Glutamatergic neuron (in vitro differentiated cells): ENCODE data around the gene MRTFB. TPM values are rescaled to one million over a fixed set of nuclear protein-coding genes. Genes with fewer than 3 reads are reported as not detected.

Source experiments
- DNase-seq: peaks from one replicate; pipeline ENCODE4 v3.0.0; 2022
- H3K27ac Mint-ChIP-seq: one replicate; pipeline ENCODE4 v1.8.0; 2020; ENCODE audit warnings: mild to moderate bottlenecking, mixed read lengths, inconsistent platforms; ENCODE audit not compliant: unreplicated experiment
- H3K27me3 Mint-ChIP-seq: one replicate; pipeline ENCODE4 v1.8.0; 2020; ENCODE audit warnings: mild to moderate bottlenecking, moderate library complexity, mixed read lengths, inconsistent platforms; ENCODE audit not compliant: unreplicated experiment
- H3K36me3 Mint-ChIP-seq: one replicate; pipeline ENCODE4 v1.8.0; 2020; ENCODE audit warnings: mild to moderate bottlenecking, mixed read lengths, inconsistent platforms; ENCODE audit not compliant: unreplicated experiment
- H3K4me1 Mint-ChIP-seq: one replicate; pipeline ENCODE4 v1.8.0; 2020; ENCODE audit warnings: mild to moderate bottlenecking, low read depth, mixed read lengths, inconsistent platforms; ENCODE audit not compliant: unreplicated experiment
- H3K4me3 Mint-ChIP-seq: one replicate; pipeline ENCODE4 v1.8.0; 2020; ENCODE audit warnings: mild to moderate bottlenecking, mixed read lengths, inconsistent platforms; ENCODE audit not compliant: unreplicated experiment
- H3K9me3 Mint-ChIP-seq: one replicate; pipeline ENCODE4 v1.8.0; 2020; ENCODE audit warnings: mild to moderate bottlenecking, moderate library complexity, mixed read lengths, inconsistent platforms; ENCODE audit not compliant: unreplicated experiment
- total RNA-seq: library from RNA; stranded (reverse); fragmentation: NEBNext Ultra II Directional; extraction: Animal tissue kit (Norgen Biotek cat#: 25700); gene quantifications from one replicate; pipeline ENCODE4 v1.2.1, GENCODE V29; 2021; ENCODE audit not compliant: unreplicated experiment
- TF ChIP-seq, protein P1 (sequence below): fragments of 200-600 bp; sonication (generic); IDR thresholded peaks from one replicate; pipeline ENCODE4 v1.5.0; 2021; ENCODE audit not compliant: partially characterized antibody, unreplicated experiment

MRTFB gene
- total RNA-seq, 1 donor from 2014 or later = 29.6 TPM

DNA sequence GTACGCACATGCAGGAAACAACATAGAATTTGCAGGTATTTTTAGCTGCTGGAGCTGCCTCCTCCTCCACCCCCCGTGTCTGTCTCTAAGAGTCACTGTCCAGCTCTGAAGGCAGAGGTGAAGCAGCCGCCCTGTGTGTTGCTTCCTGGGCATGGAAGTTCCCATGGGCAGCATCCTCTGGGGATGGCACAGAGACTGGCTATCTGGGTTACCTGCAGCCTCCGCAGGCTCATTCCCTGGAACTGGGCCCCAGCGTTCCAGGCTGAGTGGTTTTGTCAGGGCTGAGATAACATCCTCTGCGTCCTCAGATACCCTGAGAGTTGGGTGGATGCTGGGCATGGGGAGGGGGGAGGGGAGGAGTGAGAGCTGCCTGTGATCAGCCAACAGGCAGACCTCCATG is 41.5 kb upstream of the MRTFB start:
- Mint-ChIP-seq H3K9me3 (no peaks in the 10 kb centered on the region), H3K4me3 (no peak overlapping the region), H3K36me3 (no peaks in the 10 kb centered on the region), H3K27me3 (no peaks in the 10 kb centered on the region), H3K27ac (no peak overlapping the region), H3K4me1 (no peaks in the 10 kb centered on the region)
- TF ChIP-seq, protein P1, sequence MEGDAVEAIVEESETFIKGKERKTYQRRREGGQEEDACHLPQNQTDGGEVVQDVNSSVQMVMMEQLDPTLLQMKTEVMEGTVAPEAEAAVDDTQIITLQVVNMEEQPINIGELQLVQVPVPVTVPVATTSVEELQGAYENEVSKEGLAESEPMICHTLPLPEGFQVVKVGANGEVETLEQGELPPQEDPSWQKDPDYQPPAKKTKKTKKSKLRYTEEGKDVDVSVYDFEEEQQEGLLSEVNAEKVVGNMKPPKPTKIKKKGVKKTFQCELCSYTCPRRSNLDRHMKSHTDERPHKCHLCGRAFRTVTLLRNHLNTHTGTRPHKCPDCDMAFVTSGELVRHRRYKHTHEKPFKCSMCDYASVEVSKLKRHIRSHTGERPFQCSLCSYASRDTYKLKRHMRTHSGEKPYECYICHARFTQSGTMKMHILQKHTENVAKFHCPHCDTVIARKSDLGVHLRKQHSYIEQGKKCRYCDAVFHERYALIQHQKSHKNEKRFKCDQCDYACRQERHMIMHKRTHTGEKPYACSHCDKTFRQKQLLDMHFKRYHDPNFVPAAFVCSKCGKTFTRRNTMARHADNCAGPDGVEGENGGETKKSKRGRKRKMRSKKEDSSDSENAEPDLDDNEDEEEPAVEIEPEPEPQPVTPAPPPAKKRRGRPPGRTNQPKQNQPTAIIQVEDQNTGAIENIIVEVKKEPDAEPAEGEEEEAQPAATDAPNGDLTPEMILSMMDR = no peak
- no peak for DNase-seq

DNA sequence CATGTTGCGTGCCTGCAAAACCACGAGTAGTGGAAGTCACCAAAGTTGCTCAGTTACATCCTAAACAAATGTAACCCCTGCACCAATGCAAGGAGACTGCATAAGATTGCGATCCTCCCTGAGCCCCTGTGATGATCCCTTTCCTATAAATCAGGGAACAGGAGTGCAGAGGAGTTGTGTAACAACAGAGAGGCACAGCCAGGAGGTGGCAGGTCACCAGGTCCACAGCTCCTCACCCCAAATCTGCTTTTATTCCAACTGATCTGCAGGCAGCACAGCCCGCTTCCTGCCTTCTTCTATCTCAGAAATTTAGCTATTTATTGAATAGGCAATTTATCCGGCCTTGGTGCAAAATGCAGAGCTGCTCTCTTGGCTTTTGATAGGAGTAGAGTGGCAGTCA is 36.0 kb upstream of the MRTFB start:
- no peak overlapping the region for H3K27ac Mint-ChIP-seq
- H3K36me3 Mint-ChIP-seq = no peaks in the 10 kb centered on the region
- H3K9me3 Mint-ChIP-seq = peaks cover 5% of the 10 kb centered on the region
- TF ChIP-seq, protein P1 = no peak
- H3K27me3 Mint-ChIP-seq = no peaks in the 10 kb centered on the region
- H3K4me3 Mint-ChIP-seq = no peak overlapping the region
- no peaks in the 10 kb centered on the region for H3K4me1 Mint-ChIP-seq
- DNase-seq = no peak

DNA sequence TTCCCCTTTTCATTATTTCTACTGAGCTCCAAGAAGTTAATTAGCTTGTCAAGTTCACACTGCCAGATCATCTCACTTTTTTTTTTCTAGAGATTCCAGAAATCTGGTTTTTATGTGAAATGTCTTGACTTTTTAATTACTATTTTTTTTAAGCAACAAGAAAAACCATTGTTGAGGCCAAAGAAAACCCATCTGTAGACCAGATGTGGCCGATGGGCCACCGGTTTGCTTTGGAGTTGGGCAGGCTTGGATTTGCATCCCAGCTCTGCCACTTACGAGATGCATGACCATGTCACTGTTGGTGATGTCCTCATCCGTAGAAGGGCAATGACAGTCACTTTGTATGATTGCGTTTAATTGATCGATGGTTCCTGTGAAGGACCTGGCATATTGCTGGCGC is 34.2 kb upstream of the MRTFB start:
- DNase-seq = no peak
- no peaks in the 10 kb centered on the region for H3K36me3 Mint-ChIP-seq
- TF ChIP-seq, protein P1 = no peak
- H3K9me3 Mint-ChIP-seq = peaks cover 5% of the 10 kb centered on the region
- H3K4me3 Mint-ChIP-seq = no peak overlapping the region
- H3K27me3 Mint-ChIP-seq = no peaks in the 10 kb centered on the region
- H3K27ac Mint-ChIP-seq = no peak overlapping the region
- no peaks in the 10 kb centered on the region for H3K4me1 Mint-ChIP-seq

DNA sequence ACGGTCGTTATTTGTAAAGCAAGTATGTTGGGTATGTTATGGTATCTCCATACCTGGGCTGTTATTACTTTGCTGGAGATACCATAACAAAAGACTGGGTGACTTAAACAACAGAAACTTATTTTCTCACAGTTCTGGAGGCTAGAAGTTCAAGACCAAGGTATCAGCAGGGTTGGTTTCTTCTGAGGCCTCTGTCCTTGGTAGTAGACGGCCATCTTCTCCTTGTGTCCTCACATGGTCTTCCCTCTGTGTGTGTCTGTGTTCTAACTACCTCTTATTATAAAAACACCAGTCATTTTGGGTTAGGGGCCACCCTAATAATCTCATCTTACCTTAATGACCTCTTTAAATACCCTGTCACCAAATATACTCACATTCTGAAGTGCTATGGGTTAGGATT is 33.2 kb upstream of the MRTFB start:
- Mint-ChIP-seq H3K4me1 (no peaks in the 10 kb centered on the region), H3K36me3 (no peaks in the 10 kb centered on the region)

DNA sequence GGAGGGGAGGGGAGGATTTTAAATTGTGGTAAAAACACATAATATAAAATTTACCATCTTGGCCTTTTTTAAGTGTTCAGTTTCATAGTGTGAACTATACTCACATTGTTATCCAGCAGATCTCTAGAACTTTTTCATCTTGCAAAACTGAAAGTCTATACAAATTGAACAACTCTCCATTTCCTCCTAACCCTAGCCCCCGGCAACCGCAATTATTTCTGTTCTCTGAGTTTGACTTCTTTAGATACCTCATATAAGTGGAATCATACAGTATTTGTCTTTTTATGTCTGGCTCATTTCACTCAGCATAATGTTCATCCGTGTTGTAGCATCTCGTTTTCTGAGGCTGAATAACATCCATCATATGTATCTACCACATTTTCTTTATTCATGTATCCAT is 30.0 kb upstream of the MRTFB start:
- no peaks in the 10 kb centered on the region for H3K36me3 Mint-ChIP-seq
- TF ChIP-seq, protein P1 = no peak
- H3K27ac Mint-ChIP-seq = no peak overlapping the region
- H3K9me3 Mint-ChIP-seq = peaks cover 5% of the 10 kb centered on the region
- no peaks in the 10 kb centered on the region for H3K27me3 Mint-ChIP-seq
- no peak overlapping the region for H3K4me3 Mint-ChIP-seq
- no peak for DNase-seq
- no peaks in the 10 kb centered on the region for H3K4me1 Mint-ChIP-seq

More for the DNA sequence above, 33.2 kb upstream of the MRTFB start:
- H3K9me3 Mint-ChIP-seq = peaks cover 5% of the 10 kb centered on the region
- H3K27ac Mint-ChIP-seq = no peak overlapping the region
- H3K4me3 Mint-ChIP-seq = no peak overlapping the region
- TF ChIP-seq, protein P1 = no peak
- no peaks in the 10 kb centered on the region for H3K27me3 Mint-ChIP-seq
- no peak for DNase-seq
